Testis (tissue), 3 donors: ENCODE data around the gene NECAP2. TPM values are rescaled to one million over a fixed set of nuclear protein-coding genes. Genes with fewer than 3 reads are reported as not detected.

ENCODE experiments used
- polyA plus RNA-seq: library from polyadenylated mRNA; stranded (reverse); fragments of 350-450 nt; fragmentation: Illumina TruSeq; extraction: RNeasy Lipid Tissue Mini Kit (QIAGEN cat#74804); gene quantifications from one replicate; pipeline ENCODE4 v1.2.3, GENCODE V29; 2014; ENCODE audit warnings: low read depth, low replicate concordance; ENCODE audit not compliant: insufficient read depth
- total RNA-seq, 2 donors: library from RNA; depleted of rRNA; stranded (reverse); fragments of >200 nt; gene quantifications; one replicate each; pipeline ENCODE4 v1.2.3, GENCODE V29; 2016

The NECAP2 gene
- total and polyA plus RNA-seq, 3 donors from 2014 or later, result 88.2 to 113 (median 96.8) TPM

Other genes with a start within 250 kb of the NECAP2 start
- 10 to 100 TPM in 1 of 2 donors, 1 to 10 TPM in 1; 8.5 to 10.1 TPM for gene ARHGEF19, start 228.1 kb upstream of the NECAP2 start, total RNA-seq
- gene ARHGEF19, start 228.1 kb upstream of the NECAP2 start, polyA plus RNA-seq, result 6.0 TPM
- 10 to 100 TPM; 11.1 to 11.8 TPM for gene CPLANE2, start 203.5 kb upstream of the NECAP2 start, total RNA-seq
- 10.6 TPM for gene CPLANE2, start 203.5 kb upstream of the NECAP2 start, polyA plus RNA-seq
- 10 to 100 TPM; 42.0 to 45.6 TPM for gene FBXO42, start 88.2 kb upstream of the NECAP2 start, total RNA-seq
- gene FBXO42, start 88.2 kb upstream of the NECAP2 start, polyA plus RNA-seq, result 25.0 TPM
- gene SZRD1, start 73.5 kb upstream of the NECAP2 start, total RNA-seq, result 10 to 100 TPM; 47.8 to 57.9 TPM
- 88.5 TPM for gene SZRD1, start 73.5 kb upstream of the NECAP2 start, polyA plus RNA-seq
- gene SPATA21, start 3.3 kb upstream of the NECAP2 start, total RNA-seq, result 1 to 10 TPM; 2.7 to 6.0 TPM
- gene SPATA21, start 3.3 kb upstream of the NECAP2 start, polyA plus RNA-seq, result 10.2 TPM
- under 1 TPM; under 0.01 TPM for gene RNU1-1, start 73.6 kb downstream of the NECAP2 start, total RNA-seq
- 18.9 TPM for gene RNU1-1, start 73.6 kb downstream of the NECAP2 start, polyA plus RNA-seq
- 100 to 1,000 TPM in 1 of 2 donors, 10 to 100 TPM in 1; 75.6 to 109 TPM for gene NBPF1, start 172.8 kb downstream of the NECAP2 start, total RNA-seq
- 93.9 TPM for gene NBPF1, start 172.8 kb downstream of the NECAP2 start, polyA plus RNA-seq
- gene RNU1-3, start 226.2 kb downstream of the NECAP2 start, total RNA-seq, result under 1 TPM; under 0.01 TPM
- gene RNU1-3, start 226.2 kb downstream of the NECAP2 start, polyA plus RNA-seq, result 18.9 TPM